HepG2 (cell line): Measurements from ENCODE around the gene ARHGAP29. TPM values are rescaled to one million over a fixed set of nuclear protein-coding genes. Genes with fewer than 3 reads are reported as not detected.
A peak's percentile ranks its signal among the peaks of the same experiment; 100 is the strongest.

Experiments used
- ATAC-seq: fragments of 200-7000 bp; cut with Tn5 transposase; 3 replicates; pipeline ENCODE4 v1.9.1; 2020; ENCODE audit warnings: mild to moderate bottlenecking, moderate library complexity
- BruUV-seq: library from RNA; stranded (reverse); fragments of 400-500 nt; replicated peaks from 2 replicates; lab custom pipeline; 2021; lab: Mats Ljungman, UMichigan
- CTCF ChIA-PET: fragments of 300-600 bp; formaldehyde crosslinking; extraction: SDS; loops from one replicate; lab custom pipeline; 2021; ENCODE audit warnings: low total read pairs, inconsistent platforms, low intra/inter-chr PET ratio; lab: Yijun Ruan, JAX
- POLR2A ChIA-PET: fragments of 350-600 bp; sonication (Branson Sonifier 250); formaldehyde crosslinking; loops from one replicate; lab custom pipeline; 2020; ENCODE audit warnings: antibody characterized with exemption, inconsistent platforms; lab: Yijun Ruan, JAX
- DNase-seq: peaks from one replicate; pipeline ENCODE4 v3.0.0-alpha.2; 2015; ENCODE audit warnings: low spot score
- FAIRE-seq: peaks from 3 replicates; lab custom pipeline; 2011; peaks lifted over from hg19 to GRCh38; lab: Jason Lieb, UNC
- H2AFZ ChIP-seq: one replicate; pipeline ENCODE4 v1.6.1; 2011; ENCODE audit warnings: low read length, inconsistent platforms
- H3K27ac ChIP-seq: fragments of 300-600 bp; 3 replicates; pipeline ENCODE4 v1.8.0; 2011; ENCODE audit warnings: mixed run types, mild to moderate bottlenecking, mixed read lengths, low read length, inconsistent platforms; ENCODE audit not compliant: insufficient read depth; ENCODE audit errors: extremely low read length
- H3K27me3 ChIP-seq, 2 experiments: fragments of 200-600 bp in 1 of 2; 2 replicates in 1 of 2; 3 replicates in 1 of 2; pipeline versions ENCODE4 v1.6.0 to v1.8.0; 2011; ENCODE audit warnings: low read length in 2 of 2, mild to moderate bottlenecking in 2 of 2, moderate library complexity in 2 of 2, inconsistent platforms in 1 of 2; ENCODE audit not compliant: insufficient read depth in 2 of 2, control insufficient read depth in 1 of 2
- H3K36me3 ChIP-seq, 2 experiments: fragments of 200-600 bp in 1 of 2; replicated peaks in 1 of 2; 2 replicates in 1 of 2; 3 replicates in 1 of 2; pipeline versions ENCODE4 v1.5.1 to v1.8.0; 2011; ENCODE audit warnings: low read length in 2 of 2, inconsistent platforms in 1 of 2; ENCODE audit not compliant: insufficient read depth in 2 of 2, control insufficient read depth in 1 of 2
- H3K4me1 ChIP-seq: 2 replicates; pipeline ENCODE4 v1.5.1; 2012; ENCODE audit warnings: low read length, inconsistent platforms; ENCODE audit not compliant: insufficient read depth
- H3K4me2 ChIP-seq: 2 replicates; pipeline ENCODE4 v1.6.0; 2011; ENCODE audit warnings: low read depth, low read length, inconsistent platforms
- H3K4me3 ChIP-seq, 3 experiments: fragments of 200-600 bp in 1 of 3; sonication (generic), shearing (Covaris generic) in 1 of 3; replicated peaks in 1 of 3; 2 replicates each; pipeline ENCODE4 v1.5.1; 2011 to 2016; ENCODE audit warnings: low read length in 3 of 3, inconsistent platforms in 2 of 3, low read depth in 2 of 3, mild to moderate bottlenecking in 2 of 3, control low read depth in 1 of 3, mixed read lengths in 1 of 3; ENCODE audit not compliant: insufficient read depth in 1 of 3
- H3K79me2 ChIP-seq: one replicate; pipeline ENCODE4 v1.6.1; 2011; ENCODE audit warnings: low read length, inconsistent platforms; ENCODE audit not compliant: insufficient read depth
- H3K9ac ChIP-seq: 2 replicates; pipeline ENCODE4 v1.6.0; 2011; ENCODE audit warnings: mild to moderate bottlenecking, low read depth, low read length, inconsistent platforms; ENCODE audit not compliant: insufficient read depth
- H3K9me3 ChIP-seq: 2 replicates; pipeline ENCODE4 v1.5.1; 2012; ENCODE audit warnings: mild to moderate bottlenecking, low read length
- H4K20me1 ChIP-seq: 2 replicates; pipeline ENCODE4 v1.6.0; 2011; ENCODE audit warnings: inconsistent platforms, mild to moderate bottlenecking, low read length, moderate library complexity; ENCODE audit not compliant: insufficient read depth
- GPBP1L1 ChIP-seq: sonication (generic); formaldehyde crosslinking; IDR thresholded peaks from 2 replicates; pipeline ENCODE4 v1.5.0; 2020; ENCODE audit warnings: mild to moderate bottlenecking, missing genetic modification reagents
- GTF3A ChIP-seq: sonication (generic); formaldehyde crosslinking; conservative IDR thresholded peaks from 2 replicates; pipeline ENCODE4 v1.4.0; 2020; ENCODE audit warnings: mild to moderate bottlenecking, missing genetic modification reagents
- HNF4A ChIP-seq: sonication (generic); formaldehyde crosslinking; IDR thresholded peaks from 2 replicates; pipeline ENCODE4 v1.4.0; 2020; ENCODE audit warnings: missing genetic modification reagents
- HOMEZ ChIP-seq: IDR thresholded peaks from 2 replicates; pipeline ENCODE4 v1.6.1; 2016; ENCODE audit warnings: low read depth
- MED1 ChIP-seq: sonication (generic); formaldehyde crosslinking; IDR thresholded peaks from 2 replicates; pipeline ENCODE4 v1.4.0; 2020; ENCODE audit warnings: missing genetic modification reagents
- PRPF4 ChIP-seq: fragments of 200-400 bp; formaldehyde crosslinking; IDR thresholded peaks from 2 replicates; pipeline ENCODE4 v1.6.1; 2016; ENCODE audit warnings: low read length, low read depth; ENCODE audit not compliant: poor library complexity, severe bottlenecking
- ZBTB7B ChIP-seq: sonication (generic); formaldehyde crosslinking; IDR thresholded peaks from 2 replicates; pipeline ENCODE4 v1.4.0; 2020; ENCODE audit warnings: missing genetic modification reagents
- ZNF234 ChIP-seq: sonication (generic); formaldehyde crosslinking; conservative IDR thresholded peaks from 2 replicates; pipeline ENCODE4 v1.5.1; 2020; ENCODE audit warnings: mild to moderate bottlenecking, missing genetic modification reagents
- ZNF639 ChIP-seq: conservative IDR thresholded peaks from 2 replicates; pipeline ENCODE4 v1.6.1; 2018; ENCODE audit warnings: missing genetic modification reagents
- ZNF644 ChIP-seq: IDR thresholded peaks from 2 replicates; pipeline ENCODE4 v1.6.1; 2016; ENCODE audit warnings: low read depth
- ZNF749 ChIP-seq: sonication (generic); formaldehyde crosslinking; IDR thresholded peaks from 2 replicates; pipeline ENCODE4 v1.8.0; 2022; ENCODE audit warnings: mild to moderate bottlenecking, missing genetic modification reagents, moderate library complexity, borderline replicate concordance
- ZNF782 ChIP-seq: sonication (generic); formaldehyde crosslinking; IDR thresholded peaks from 2 replicates; pipeline ENCODE4 v1.4.0; 2020; ENCODE audit warnings: missing genetic modification reagents, mild to moderate bottlenecking, borderline replicate concordance
- ZSCAN25 ChIP-seq: sonication (generic); formaldehyde crosslinking; IDR thresholded peaks from 2 replicates; pipeline ENCODE4 v1.8.0; 2022; ENCODE audit warnings: mild to moderate bottlenecking, missing genetic modification reagents
- WGBS: methylation state at CpG from one replicate; pipeline ENCODE4 v1.1.6; 2017; ENCODE audit warnings: low lambda C conversion rate; 5-methylcytosine and 5-hydroxymethylcytosine counted together
- in situ Hi-C: cut with HindIII; loops from 2 replicates; pipeline ENCODE4 v1.10.0; 2017; ENCODE audit warnings: low pct_unique_long_range_greater_than_20kb; ENCODE audit not compliant: extremely low pct_ligation_motif_present
- intact Hi-C: fragments of 100-400 bp; cut with micrococcal nuclease; formaldehyde crosslinking; loops from one replicate; pipeline ENCODE4 v1.10.0; 2022; ENCODE audit not compliant: unreplicated experiment
- polyA plus RNA-seq, 8 experiments: library from polyadenylated mRNA; depleted of rRNA in 3 of 8; stranded (reverse) in 7 of 8; unstranded in 1 of 8; fragments of >200 nt; fragmentation: Illumina TruSeq in 4 of 8; extraction: Trizol in 4 of 8; gene quantifications; 2 replicates each; pipeline versions ENCODE4 v1.2.1 to v1.2.3, GENCODE V29; 2011 to 2016; ENCODE audit warnings: low read depth in 4 of 8, missing spikeins in 1 of 8, mixed read lengths in 1 of 8; ENCODE audit not compliant: insufficient read depth in 1 of 8
- total RNA-seq, 5 experiments: library from RNA; depleted of rRNA; stranded (reverse); fragments of >200 nt; fragmentation: Illumina TruSeq; extraction: Trizol; gene quantifications; 2 replicates each; pipeline ENCODE4 v1.2.3, GENCODE V29; 2016; ENCODE audit warnings: low read depth in 1 of 5
- TF ChIP-seq, protein P1 (sequence below): sonication (generic); IDR thresholded peaks from 2 replicates; pipeline ENCODE4 v1.6.1; 2016; ENCODE audit warnings: low read depth, borderline replicate concordance

Gene ARHGAP29
- total and polyA plus RNA-seq, 2 of the 13 experiments (the other 11 are each of a cell fraction or from before 2014, with no cell fraction given) = 12.8 to 18.3 TPM

DNA sequence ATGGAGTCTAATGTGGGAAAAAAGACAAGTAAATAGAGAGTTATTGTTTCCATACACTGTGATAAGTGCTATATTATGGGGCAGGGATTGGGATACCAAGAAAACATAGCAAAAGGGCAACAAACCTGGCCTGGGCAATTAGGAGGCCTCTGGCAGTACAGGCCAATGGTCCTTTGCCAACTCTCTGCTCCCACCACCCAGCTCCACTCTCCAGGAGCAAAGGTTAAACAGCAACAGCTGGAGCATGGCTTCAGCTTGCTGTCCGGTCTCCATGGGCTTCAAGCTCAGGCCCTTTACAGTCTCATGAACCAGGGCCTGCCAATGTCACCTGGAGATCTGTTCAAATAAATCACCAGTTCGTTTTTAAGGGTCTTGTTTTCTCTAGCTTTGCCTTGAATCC lies 37.2 kb upstream of the ARHGAP29 start:
- Histone ChIP-seq H3K27me3 (0 out of 5 replicates have a peak, but pooled peaks cover 0 to 3% of the 10 kb centered on the region in 2 experiments), H2AFZ (no peak overlapping the region), H3K4me2 (0 out of 2 replicates have a peak overlapping the region, but pooled peaks have one; percentile 5), H4K20me1 (no peaks in the 10 kb centered on the region), H3K9me3 (no peaks in the 10 kb centered on the region), H3K79me2 (no peaks in the 10 kb centered on the region), H3K27ac (no peak overlapping the region), H3K4me3 (no peak overlapping the region), H3K4me1 (peaks cover 15% of the 10 kb centered on the region)
- WGBS = 0% methylated on average over 1 of the region's 2 CpGs
- ATAC-seq (peak; percentile 52), FAIRE-seq (no peak), DNase-seq (no peak)
- CTCF ChIA-PET = no interaction called here
- POLR2A ChIA-PET = no interaction called here
- in situ Hi-C loops (no loop called here), intact Hi-C loops (no loop called here)
- TF ChIP-seq ZNF234 (CRISPR knock-in tag) (no peak), HNF4A (CRISPR knock-in tag) (peak; percentile 38), ZNF644 (CRISPR knock-in tag) (0 out of 2 replicates have a peak, but pooled peaks have one; percentile 10)
- TF ChIP-seq, protein P1, sequence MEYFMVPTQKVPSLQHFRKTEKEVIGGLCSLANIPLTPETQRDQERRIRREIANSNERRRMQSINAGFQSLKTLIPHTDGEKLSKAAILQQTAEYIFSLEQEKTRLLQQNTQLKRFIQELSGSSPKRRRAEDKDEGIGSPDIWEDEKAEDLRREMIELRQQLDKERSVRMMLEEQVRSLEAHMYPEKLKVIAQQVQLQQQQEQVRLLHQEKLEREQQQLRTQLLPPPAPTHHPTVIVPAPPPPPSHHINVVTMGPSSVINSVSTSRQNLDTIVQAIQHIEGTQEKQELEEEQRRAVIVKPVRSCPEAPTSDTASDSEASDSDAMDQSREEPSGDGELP = peak; percentile 28; the same call in 1 of the 2 replicates
- TF ChIP-seq, all 625 proteins: peak for 3
- H3K9ac ChIP-seq = no peak overlapping the region
- BruUV-seq = no TSS peak
- no peaks in the 10 kb centered on the region for H3K36me3 ChIP-seq

DNA sequence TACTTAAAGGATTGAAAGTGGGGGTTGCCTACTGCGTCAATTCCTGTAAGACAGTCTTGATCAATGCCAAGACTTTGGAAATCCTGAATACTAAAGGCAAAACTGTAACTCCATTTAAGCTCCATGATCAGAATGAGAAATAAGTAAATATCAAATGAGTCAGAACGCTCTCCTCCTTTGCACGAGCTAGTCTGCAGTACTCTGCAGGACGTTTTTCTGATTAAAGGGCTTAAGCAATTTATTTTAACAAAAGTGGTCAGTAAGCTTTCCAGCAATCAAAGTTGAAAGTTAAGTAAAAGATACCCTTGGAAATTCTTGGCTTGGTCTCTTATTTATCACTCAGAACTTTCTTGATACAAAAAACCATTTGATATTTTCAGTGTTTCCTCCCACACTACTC lies 35.7 kb upstream of the ARHGAP29 start:
- Histone ChIP-seq H4K20me1 (no peaks in the 10 kb centered on the region), H3K36me3 (no peaks in the 10 kb centered on the region), H3K4me3 (no peak overlapping the region), H3K79me2 (no peaks in the 10 kb centered on the region), H3K27me3 (0 out of 5 replicates have a peak, but pooled peaks cover 0 to 3% of the 10 kb centered on the region in 2 experiments), H3K4me2 (no peak overlapping the region), H3K9me3 (no peaks in the 10 kb centered on the region), H3K4me1 (peaks cover 15% of the 10 kb centered on the region), H3K9ac (no peak overlapping the region), H2AFZ (no peak overlapping the region), H3K27ac (no peak overlapping the region)
- DNase-seq = no peak
- BruUV-seq = no TSS peak
- CTCF ChIA-PET = no interaction called here
- WGBS = 33% methylated on average over 4 of the region's 4 CpGs
- FAIRE-seq = no peak
- intact Hi-C loops = no loop called here
- in situ Hi-C loops = no loop called here
- ATAC-seq = no peak
- POLR2A ChIA-PET = no interaction called here
- no peak for TF ChIP-seq ZSCAN25 (CRISPR knock-in tag)
- TF ChIP-seq ZNF782 (CRISPR knock-in tag) = no peak
- TF ChIP-seq PRPF4 = no peak
- no peak for TF ChIP-seq ZBTB7B (CRISPR knock-in tag)
- TF ChIP-seq HOMEZ (CRISPR knock-in tag) = no peak
- no peak for TF ChIP-seq ZNF749 (CRISPR knock-in tag)
- no peak for TF ChIP-seq ZNF639
- no peak for TF ChIP-seq GPBP1L1 (CRISPR knock-in tag)
- no peak for TF ChIP-seq MED1 (CRISPR knock-in tag)
- TF ChIP-seq GTF3A (CRISPR knock-in tag) = no peak
